PC-3 (cell line): ENCODE data around the gene MALSU1. TPM values are rescaled to one million over a fixed set of nuclear protein-coding genes. Genes with fewer than 3 reads are reported as not detected.

Source experiments
- ATAC-seq: fragments of 200-7000 bp; cut with Tn5 transposase; 2 replicates; pipeline ENCODE4 v1.9.1; 2020; ENCODE audit warnings: mild to moderate bottlenecking, moderate library complexity
- BruUV-seq: library from RNA; stranded (reverse); fragments of 400-500 nt; replicated peaks from 2 replicates; lab custom pipeline; 2021; lab: Mats Ljungman, UMichigan
- CTCF ChIA-PET: fragments of 300-600 bp; sonication (Branson Sonifier 250); formaldehyde crosslinking; loops from one replicate; lab custom pipeline; 2022; ENCODE audit warnings: antibody characterized with exemption; lab: Charles Lee
- POLR2A ChIA-PET: fragments of 300-600 bp; sonication (Branson Sonifier 250); formaldehyde crosslinking; loops from one replicate; lab custom pipeline; 2022; ENCODE audit warnings: antibody characterized with exemption; ENCODE audit not compliant: unreplicated experiment; lab: Charles Lee
- DNase-seq: peaks from one replicate; pipeline ENCODE4 v3.0.0-alpha.2; 2015
- H2AFZ ChIP-seq: fragments of 300-600 bp; sonication (generic); 2 replicates; pipeline ENCODE4 v1.6.0; 2016; ENCODE audit warnings: antibody characterized with exemption, low read length
- H3F3A ChIP-seq: fragments of 300-600 bp; sonication (generic); one replicate; pipeline ENCODE4 v1.6.0; 2017; ENCODE audit warnings: antibody characterized with exemption, low read length, control low read depth, mild to moderate bottlenecking; ENCODE audit not compliant: unreplicated experiment
- H3K27ac ChIP-seq: fragments of 300-600 bp; sonication (generic); 2 replicates; pipeline ENCODE4 v1.5.1; 2016; ENCODE audit warnings: mild to moderate bottlenecking, low read length
- H3K27me3 ChIP-seq: fragments of 300-600 bp; sonication (generic); 2 replicates; pipeline ENCODE4 v1.6.1; 2016; ENCODE audit warnings: low read length, mixed read lengths
- H3K36me3 ChIP-seq: fragments of 300-600 bp; sonication (generic); 2 replicates; pipeline ENCODE4 v1.6.1; 2016; ENCODE audit warnings: low read depth, mixed run types, low read length, mixed read lengths
- H3K4me1 ChIP-seq: fragments of 300-600 bp; sonication (generic); 2 replicates; pipeline ENCODE4 v1.5.1; 2016; ENCODE audit warnings: low read length; ENCODE audit not compliant: insufficient read depth
- H3K4me2 ChIP-seq: fragments of 300-600 bp; sonication (generic); 2 replicates; pipeline ENCODE4 v1.6.0; 2016; ENCODE audit warnings: low read length
- H3K4me3 ChIP-seq: fragments of 300-600 bp; sonication (generic); 2 replicates; pipeline ENCODE4 v1.5.1; 2016; ENCODE audit warnings: mild to moderate bottlenecking, low read length, mixed read lengths
- H3K79me2 ChIP-seq: fragments of 300-600 bp; sonication (generic); 2 replicates; pipeline ENCODE4 v1.6.1; 2017; ENCODE audit warnings: low read length, mixed read lengths
- H3K9ac ChIP-seq: fragments of 300-600 bp; sonication (generic); 2 replicates; pipeline ENCODE4 v1.6.0; 2016; ENCODE audit warnings: mild to moderate bottlenecking, low read length
- H3K9me2 ChIP-seq: fragments of 300-600 bp; sonication (generic); replicated peaks from 2 replicates; pipeline ENCODE4 v1.6.1; 2016; ENCODE audit warnings: mixed run types, low read length, mixed read lengths
- H3K9me3 ChIP-seq: fragments of 300-600 bp; sonication (generic); 2 replicates; pipeline ENCODE4 v1.6.1; 2016; ENCODE audit warnings: low read length, mixed read lengths
- H4K20me1 ChIP-seq: fragments of 300-600 bp; sonication (generic); 2 replicates; pipeline ENCODE4 v1.6.1; 2016; ENCODE audit warnings: low read length, mixed read lengths
- EZH2 ChIP-seq: fragments of 300-600 bp; sonication (generic); IDR thresholded peaks from one replicate; pipeline ENCODE4 v1.6.1; 2017; ENCODE audit warnings: antibody characterized with exemption, mild to moderate bottlenecking, low read length; ENCODE audit not compliant: unreplicated experiment
- EZH2phosphoT487 ChIP-seq: fragments of 300-600 bp; sonication (generic); IDR thresholded peaks from 2 replicates; pipeline ENCODE4 v1.6.1; 2018; ENCODE audit warnings: mild to moderate bottlenecking, antibody characterized with exemption, low read length, borderline replicate concordance
- intact Hi-C: fragments of 100-400 bp; cut with micrococcal nuclease; formaldehyde crosslinking; loops from 2 replicates; pipeline ENCODE4 v1.9.0; 2023
- total RNA-seq: library from RNA; depleted of rRNA; stranded (reverse); fragments of >200 nt; gene quantifications from 2 replicates; pipeline ENCODE4 v1.2.3, GENCODE V29; 2014
- TF ChIP-seq, protein P1 (sequence below): fragments of 300-600 bp; sonication (generic); conservative IDR thresholded peaks from 2 replicates; pipeline ENCODE4 v1.5.1; 2017; ENCODE audit warnings: antibody characterized with exemption, low read depth, mild to moderate bottlenecking, low read length

MALSU1 gene
- total RNA-seq, 1 experiment from 2014 or later: 284 TPM

DNA sequence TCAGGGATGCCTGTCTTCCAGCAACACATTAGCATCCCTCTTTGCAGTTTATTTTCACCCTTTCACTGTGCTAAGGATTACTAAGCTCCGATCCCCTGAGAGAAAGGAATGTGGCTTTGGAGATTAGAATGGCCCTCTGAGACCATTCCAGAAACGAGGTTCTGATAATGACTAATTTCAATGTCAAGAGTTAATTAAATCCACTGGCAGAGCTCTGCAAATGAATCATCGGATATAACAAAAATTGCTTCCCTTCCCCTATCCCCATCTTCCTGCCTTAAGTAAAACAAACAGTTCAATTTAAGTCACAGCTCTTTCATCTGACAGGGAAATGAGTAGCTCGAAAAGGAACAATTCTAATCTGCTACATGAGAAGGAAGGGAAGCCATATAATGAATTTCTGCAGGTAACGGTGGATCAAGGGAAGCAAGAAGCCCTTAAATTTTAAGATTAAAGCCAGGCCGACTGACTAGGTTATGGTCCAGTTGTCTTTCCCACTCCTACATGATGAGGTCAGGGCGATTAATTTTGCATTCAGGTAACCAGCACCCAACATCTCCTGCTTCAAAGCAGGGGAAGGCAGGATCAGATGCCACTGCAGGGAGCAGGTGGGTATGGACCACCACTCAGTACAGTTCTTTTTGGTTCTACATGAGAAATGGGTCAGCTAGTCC, 50.5 kb downstream of the MALSU1 start:
- Histone ChIP-seq H4K20me1 (no peaks in the 10 kb centered on the region), H2AFZ (no peak overlapping the region), H3K9ac (peak overlapping the region; percentile 85), H3K4me1 (peaks cover 66% of the 10 kb centered on the region), H3K79me2 (peaks cover 7% of the 10 kb centered on the region), H3K36me3 (peaks cover 3% of the 10 kb centered on the region; the same call in 1 of the 2 replicates), H3K27me3 (no peaks in the 10 kb centered on the region), H3K27ac (peak overlapping the region; percentile 98), H3K9me3 (no peaks in the 10 kb centered on the region), H3F3A (peaks cover 7% of the 10 kb centered on the region), H3K4me3 (peak overlapping the region; percentile 45), H3K9me2 (no peaks in the 10 kb centered on the region), H3K4me2 (peak overlapping the region; percentile 78)
- CTCF ChIA-PET: interaction anchor here (0.8 to 1.7 kb wide), 6 partner anchors 8 to 197 kb away, joined by 3 to 9 read pairs (median 4); no protein-coding TSS in a partner anchor
- peak; percentile 66 for ATAC-seq
- POLR2A ChIA-PET: interaction anchor here (0.5 to 1.0 kb wide), 3 partner anchors 15 to 1740 kb away, joined by 3 to 4 read pairs (median 3); no protein-coding TSS in a partner anchor
- TF ChIP-seq EZH2 (no peak), EZH2phosphoT487 (no peak)
- TF ChIP-seq, protein P1, sequence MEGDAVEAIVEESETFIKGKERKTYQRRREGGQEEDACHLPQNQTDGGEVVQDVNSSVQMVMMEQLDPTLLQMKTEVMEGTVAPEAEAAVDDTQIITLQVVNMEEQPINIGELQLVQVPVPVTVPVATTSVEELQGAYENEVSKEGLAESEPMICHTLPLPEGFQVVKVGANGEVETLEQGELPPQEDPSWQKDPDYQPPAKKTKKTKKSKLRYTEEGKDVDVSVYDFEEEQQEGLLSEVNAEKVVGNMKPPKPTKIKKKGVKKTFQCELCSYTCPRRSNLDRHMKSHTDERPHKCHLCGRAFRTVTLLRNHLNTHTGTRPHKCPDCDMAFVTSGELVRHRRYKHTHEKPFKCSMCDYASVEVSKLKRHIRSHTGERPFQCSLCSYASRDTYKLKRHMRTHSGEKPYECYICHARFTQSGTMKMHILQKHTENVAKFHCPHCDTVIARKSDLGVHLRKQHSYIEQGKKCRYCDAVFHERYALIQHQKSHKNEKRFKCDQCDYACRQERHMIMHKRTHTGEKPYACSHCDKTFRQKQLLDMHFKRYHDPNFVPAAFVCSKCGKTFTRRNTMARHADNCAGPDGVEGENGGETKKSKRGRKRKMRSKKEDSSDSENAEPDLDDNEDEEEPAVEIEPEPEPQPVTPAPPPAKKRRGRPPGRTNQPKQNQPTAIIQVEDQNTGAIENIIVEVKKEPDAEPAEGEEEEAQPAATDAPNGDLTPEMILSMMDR: no peak
- peak; percentile 91 for DNase-seq
- intact Hi-C loops: loop anchor here (1.0 to 5.0 kb wide), 4 partner anchors 15 to 363 kb away; partner anchors contain the start of gene STK31
- BruUV-seq: no TSS peak

DNA sequence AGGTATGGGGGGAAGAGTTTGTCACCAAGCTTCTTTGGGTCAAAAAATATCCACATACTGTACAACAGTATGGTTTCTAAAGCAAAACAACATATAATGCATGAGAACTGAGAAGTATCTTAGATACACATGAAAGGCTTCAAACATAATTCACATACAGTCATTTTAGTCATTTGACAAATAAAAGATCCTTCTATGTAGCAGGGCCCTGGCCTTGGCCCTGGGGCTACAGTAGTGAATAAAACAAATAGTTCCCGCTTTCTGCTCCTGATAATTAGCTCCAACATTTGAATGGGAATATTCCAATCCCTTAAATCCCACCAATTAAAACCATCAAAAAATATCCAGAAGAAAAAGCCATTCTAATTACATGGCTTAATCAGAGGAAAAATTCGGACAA, 51.3 kb downstream of the MALSU1 start:
- H3K27me3 ChIP-seq: no peaks in the 10 kb centered on the region
- H3K36me3 ChIP-seq: no peaks in the 10 kb centered on the region
- peak; percentile 3; the same call in 1 of the 2 replicates for ATAC-seq
- peak; percentile 26 for DNase-seq
- ChIA-PET CTCF (interaction anchor here (1.7 kb wide), 1 partner anchor 77 kb away, joined by 9 read pairs; no protein-coding TSS in a partner anchor), POLR2A (interaction anchor here (1.0 kb wide), 1 partner anchor 16 kb away, joined by 4 read pairs; no protein-coding TSS in a partner anchor)
- intact Hi-C loops: no loop called here
- H3K27ac ChIP-seq: peak overlapping the region; percentile 98
- H3F3A ChIP-seq: peaks cover 7% of the 10 kb centered on the region
- H3K9me3 ChIP-seq: no peaks in the 10 kb centered on the region
- TF ChIP-seq EZH2phosphoT487 (no peak), EZH2 (no peak)
- TF ChIP-seq, protein P1: no peak
- peaks cover 1% of the 10 kb centered on the region for H3K79me2 ChIP-seq
- no peak overlapping the region for H2AFZ ChIP-seq
- no peaks in the 10 kb centered on the region for H4K20me1 ChIP-seq
- H3K4me3 ChIP-seq: no peak overlapping the region
- no peaks in the 10 kb centered on the region for H3K9me2 ChIP-seq
- H3K4me2 ChIP-seq: peak overlapping the region; percentile 78
- no TSS peak for BruUV-seq
- H3K4me1 ChIP-seq: peaks cover 58% of the 10 kb centered on the region
- H3K9ac ChIP-seq: peak overlapping the region; percentile 85

DNA sequence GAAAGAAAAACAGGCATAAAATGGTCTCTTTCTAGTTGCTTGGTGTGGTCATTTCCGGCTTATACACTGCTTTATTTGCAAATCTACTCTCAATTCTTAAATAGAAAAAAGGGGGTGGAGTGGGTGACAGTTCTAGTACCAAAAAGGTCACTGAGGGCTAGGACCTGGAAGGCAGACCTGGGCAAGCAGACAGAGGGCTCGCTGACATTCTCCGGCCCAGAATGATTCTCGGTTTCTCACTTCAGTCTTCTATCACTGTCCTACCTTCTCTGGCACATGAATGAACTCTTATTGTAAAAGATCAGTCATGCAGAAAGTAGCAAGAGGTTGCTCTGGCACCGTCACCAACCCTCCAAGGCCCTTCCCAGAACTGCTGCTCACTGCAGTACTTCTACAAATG, 54.0 kb downstream of the MALSU1 start:
- no peak overlapping the region for H3K9ac ChIP-seq
- ATAC-seq (no peak), DNase-seq (no peak)
- TF ChIP-seq, protein P1: no peak
- TF ChIP-seq EZH2phosphoT487 (no peak), EZH2 (no peak)
- H3K79me2 ChIP-seq: no peaks in the 10 kb centered on the region
- H3K4me1 ChIP-seq: peaks cover 55% of the 10 kb centered on the region
- no peak overlapping the region for H3K27ac ChIP-seq
- H3K9me2 ChIP-seq: no peaks in the 10 kb centered on the region
- intact Hi-C loops: no loop called here
- no peak overlapping the region for H2AFZ ChIP-seq
- H3K4me2 ChIP-seq: no peak overlapping the region
- H4K20me1 ChIP-seq: no peaks in the 10 kb centered on the region
- no peaks in the 10 kb centered on the region for H3K27me3 ChIP-seq
- no peak overlapping the region for H3K4me3 ChIP-seq
- H3K36me3 ChIP-seq: no peaks in the 10 kb centered on the region
- no peaks in the 10 kb centered on the region for H3K9me3 ChIP-seq
- POLR2A ChIA-PET: no interaction called here
- BruUV-seq: no TSS peak
- CTCF ChIA-PET: no interaction called here
- peaks cover 10% of the 10 kb centered on the region for H3F3A ChIP-seq
